HG03442 (cell line): ENCODE data around the gene PASK.

Experiments
- ATAC-seq: cut with Tn5 transposase; IDR thresholded peaks from one replicate; pipeline ENCODE4 v1.9.1; 2021; ENCODE audit warnings: mild to moderate bottlenecking, moderate library complexity; ENCODE audit not compliant: unreplicated experiment

PASK gene

DNA sequence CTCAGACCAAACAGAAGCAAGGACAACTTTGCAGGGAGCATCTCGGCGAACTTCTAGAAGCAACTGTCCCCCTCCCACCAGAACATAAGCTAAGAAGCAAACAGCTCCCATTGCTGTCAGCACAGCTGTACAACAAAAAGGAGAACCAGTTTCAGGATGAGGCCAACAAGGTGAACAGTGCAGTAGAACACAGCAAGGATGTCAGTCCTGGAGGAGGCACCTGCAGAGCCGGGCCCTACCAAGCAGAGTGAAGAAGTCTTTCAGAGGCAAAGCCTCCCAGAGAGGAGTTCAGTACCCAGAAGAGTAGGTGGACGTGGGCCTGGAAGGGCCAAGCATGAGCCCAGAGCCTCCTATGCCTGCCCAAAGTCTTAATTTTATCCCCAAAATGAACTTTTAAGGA is 1.0 kb downstream of the PASK start:
- no peak for ATAC-seq

DNA sequence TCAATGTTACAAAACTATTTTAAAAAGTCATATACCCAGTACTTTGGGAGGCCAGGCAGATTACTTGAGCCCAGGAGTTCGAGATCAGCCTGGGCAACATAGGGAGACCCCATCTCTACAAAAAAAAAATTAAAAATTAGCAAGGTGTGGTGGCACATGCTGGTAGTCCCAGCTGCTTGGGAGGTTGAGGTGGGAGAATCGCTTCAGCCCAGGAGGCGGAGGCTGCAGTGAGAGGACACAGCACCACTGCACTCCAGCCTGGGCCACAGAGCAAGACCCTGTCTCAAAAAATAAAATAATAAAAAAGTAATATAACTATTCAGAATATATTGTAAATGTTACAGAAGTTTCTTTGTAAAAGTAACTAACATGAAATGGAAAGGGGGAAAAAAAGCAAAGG is 1.9 kb downstream of the PASK start:
- ATAC-seq = no peak

DNA sequence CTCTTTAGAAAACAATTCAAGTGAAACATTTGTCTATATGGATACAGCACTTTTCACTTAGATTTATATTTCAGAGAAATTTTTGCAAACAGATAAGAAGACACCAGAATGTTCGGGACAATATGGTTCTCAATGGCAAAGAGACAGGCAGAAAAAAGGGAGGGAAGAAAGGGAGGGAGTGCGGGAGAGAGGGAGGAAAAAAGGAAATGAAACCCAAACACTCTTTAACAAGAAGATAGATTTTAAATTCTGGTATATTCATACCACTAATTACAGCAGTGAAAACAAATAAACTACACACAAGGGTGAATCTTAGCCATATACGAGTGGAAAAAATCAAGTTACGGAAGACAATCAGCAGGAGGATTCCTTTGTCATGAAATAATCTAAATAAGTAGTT is 3.0 kb downstream of the PASK start:
- no peak for ATAC-seq

DNA sequence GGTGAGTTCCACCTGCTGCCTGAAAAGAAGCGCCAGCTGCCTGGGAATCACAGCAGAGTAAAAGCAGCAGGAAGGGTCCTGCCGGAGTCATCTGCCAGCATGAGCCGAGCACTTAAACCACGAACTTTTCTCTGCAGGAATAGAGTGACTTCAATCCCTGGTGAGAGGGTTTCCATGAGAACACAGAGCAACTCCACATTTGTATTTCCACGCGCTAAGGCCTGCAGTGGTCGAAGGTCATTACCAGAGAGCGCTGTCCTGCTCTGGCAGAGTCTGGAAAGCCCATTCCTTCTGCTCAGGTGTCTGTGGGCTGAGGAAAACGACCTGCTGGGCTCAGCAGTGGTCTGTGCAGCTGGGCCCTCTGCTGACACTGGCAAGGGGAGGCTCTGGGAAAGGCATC is 6.7 kb downstream of the PASK start:
- ATAC-seq = no peak

DNA sequence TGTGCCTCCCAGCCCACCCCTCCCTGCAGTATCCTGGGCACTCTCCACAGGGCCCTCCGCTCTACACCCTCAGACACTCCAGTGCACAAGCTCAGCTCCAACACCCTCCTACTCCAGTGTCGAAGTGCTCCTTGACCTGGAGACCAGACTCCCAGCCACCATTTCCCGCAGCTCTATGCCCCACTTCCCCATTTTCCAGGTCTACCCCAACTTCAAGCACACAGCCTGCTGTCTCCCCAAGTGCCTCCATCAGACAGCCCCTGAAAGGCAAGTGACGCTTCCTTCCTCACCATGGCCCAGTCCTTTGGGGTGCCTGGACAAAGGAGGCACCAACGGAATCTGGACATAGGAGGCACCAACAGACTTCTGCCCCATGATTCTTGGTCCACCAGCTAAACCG is 7.2 kb downstream of the PASK start:
- no peak for ATAC-seq

DNA sequence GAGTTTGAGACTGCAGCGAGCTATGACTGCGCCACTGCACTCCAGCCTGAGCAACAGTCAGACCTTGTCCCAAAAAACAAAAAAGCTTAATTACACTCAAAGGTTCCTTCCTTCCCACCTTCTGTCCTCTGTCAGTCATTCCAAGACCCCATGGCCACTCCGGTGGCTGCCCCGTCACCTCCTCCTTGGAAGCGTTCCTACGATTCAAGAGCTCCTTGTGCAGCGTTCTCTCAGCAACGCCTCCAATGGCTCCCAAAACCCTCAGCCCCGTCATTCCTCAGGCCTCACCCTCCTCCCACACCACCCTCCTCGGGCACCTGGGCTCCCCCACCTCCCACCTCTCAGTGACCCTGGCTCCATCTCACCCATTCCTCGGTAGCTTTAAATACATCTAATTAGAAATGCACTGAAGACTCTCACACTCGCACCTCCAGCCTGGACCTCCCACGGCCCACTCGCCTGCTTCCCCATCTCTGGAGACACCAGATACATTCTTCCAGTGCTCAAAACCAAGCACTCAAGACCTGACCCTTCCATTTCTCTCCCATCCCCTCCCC is 8.0 kb downstream of the PASK start:
- no peak for ATAC-seq

DNA sequence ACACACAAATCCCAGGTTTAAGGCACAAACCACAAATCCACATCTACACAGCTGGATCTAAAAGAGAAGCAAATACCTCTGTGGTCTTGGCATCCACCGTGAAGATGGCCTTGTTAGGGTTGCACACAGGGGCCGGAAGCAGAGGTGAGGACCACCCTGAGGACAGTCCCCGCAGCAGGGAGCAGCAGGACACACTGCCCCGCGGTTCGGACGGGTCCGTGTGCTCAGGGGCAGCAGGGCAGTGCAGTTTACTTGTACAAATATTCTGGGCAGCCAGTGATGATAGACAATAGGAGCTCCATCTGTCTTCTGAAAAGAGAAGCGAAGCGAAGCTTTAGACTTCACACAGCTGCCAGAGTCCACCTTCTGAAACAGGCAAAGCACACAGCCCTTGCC is 8.8 kb downstream of the PASK start:
- ATAC-seq = no peak

DNA sequence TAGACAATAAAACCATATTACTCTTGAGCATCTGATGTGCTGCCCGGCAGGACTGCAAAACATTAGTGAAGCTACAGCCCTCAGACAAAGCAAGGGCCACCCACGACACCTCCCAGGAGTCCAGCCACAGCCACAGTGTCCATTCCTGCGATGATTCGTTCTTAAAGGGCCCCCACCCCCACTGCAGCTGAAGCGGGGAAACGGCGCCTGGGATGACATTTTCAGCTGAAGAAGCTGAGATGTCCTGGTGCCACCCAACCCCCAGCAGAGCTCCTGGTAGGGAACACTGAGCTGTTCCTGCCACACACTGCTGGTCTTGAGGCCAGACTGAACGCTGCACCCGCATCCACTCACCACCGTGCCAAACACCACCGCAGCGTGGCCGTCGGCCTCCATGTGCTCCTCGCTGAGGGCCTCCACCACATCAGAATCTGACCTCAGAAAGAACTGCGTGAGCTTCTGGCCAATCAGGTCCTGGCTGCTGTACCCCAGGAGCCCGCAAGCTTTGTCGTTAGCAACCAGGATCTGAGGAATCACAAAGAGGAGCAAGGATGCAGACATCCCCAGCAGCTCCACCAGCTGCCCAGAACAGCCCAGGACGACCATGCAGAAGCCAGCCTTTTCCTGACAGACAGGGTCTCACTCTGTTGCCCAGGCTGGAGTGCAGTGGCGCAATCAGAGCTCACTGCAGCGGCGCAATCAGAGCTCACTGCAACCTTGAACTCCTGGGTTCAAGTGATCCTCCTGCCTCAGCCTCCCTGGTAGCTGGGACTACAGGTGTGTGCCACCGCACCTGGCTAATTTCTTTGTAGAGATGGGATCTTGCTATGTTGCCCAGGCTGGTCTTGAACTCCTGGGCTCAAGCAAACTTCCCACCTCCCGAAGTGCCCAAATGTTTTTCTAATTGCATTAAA is 9.5 kb downstream of the PASK start:
- no peak for ATAC-seq

DNA sequence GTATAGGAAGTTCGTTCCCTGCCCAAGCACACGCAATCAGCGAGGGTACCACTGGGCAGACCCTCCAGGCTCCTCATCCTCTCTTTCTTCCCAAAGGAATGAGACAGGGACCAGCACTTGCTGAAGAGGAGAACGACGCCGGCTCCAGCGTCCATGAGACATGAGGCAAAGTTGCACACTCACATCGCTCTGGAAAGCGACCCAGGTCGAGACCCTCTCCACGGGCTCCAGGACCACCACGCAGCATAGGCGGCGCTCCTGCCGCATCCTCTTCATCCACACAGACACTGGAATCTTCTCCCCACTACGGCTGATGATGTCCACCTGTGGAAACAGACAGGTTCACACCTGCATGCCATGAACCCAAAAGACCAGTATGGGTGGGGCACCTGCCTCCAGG is 10.8 kb downstream of the PASK start:
- ATAC-seq = no peak

DNA sequence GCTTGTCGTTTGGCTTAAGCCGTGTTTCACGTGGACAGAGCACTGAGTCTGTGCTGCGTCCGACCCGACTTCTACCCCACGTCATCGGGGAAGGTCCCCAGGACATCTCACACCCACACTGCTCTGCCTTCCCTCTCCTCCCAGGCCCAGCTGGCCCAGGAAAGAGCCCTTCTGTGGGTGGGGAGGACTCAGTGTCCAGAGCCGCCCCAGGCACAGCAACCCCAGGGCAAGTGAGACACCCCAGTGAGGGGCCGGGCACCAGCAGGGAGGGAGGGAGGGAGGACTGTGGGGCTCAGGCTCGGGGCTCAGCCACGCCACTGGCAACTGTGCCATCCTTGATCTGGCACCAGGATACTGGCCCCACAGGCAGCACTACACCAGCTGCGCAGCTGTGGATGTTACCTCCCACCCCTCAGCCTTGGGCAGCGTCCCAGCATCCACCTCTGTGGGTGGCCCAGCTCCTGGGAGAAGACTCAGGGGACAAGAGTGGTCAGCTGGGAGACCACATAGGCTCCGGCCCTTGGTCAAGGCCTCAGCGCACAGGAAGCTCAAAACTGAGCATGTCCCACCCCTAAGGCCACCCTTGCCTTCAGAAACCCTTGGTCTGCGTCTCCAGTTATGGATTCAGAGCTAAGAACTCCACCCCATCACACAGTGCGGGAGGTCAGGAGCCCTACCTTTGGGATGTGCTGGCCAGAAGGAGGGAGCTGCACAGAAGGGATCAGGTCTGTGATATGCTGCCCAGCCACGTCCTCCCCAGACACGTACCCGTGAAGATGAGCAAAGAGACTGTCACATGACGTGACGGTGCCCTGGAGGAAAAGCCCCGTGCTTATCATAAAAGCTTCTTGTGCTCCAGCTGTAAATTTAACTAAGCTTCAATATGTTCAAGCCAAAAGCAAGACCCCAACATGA is 11.7 kb downstream of the PASK start:
- no peak for ATAC-seq

DNA sequence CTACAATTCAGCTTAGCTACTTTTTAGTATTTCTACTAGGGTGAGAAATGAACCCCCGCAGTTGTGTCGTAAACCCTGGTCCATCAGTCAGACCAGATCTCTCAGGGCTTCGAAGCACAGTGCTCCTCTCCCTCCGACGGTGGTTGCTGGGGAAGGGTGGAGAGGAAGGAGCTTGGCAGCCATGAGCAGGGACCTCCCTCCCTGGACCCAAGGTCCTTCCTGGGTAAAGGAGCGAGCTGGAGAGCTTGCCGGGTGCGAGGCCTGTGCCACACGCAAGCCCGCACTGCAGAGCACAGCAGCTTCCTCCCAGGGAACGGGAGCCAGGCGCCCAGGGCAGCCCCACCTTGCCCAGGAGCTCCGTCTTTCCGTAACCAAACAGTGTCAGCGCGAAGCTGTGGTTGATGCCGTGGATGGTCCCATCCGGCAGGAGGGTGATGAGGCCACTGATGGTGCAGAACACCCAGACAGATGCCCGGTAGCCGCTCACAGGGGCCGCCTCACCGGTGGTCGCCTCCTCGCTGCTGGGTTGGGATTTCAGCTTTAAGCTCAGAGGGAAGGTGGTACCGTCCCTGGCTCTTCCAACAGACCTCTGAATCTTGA is 12.5 kb downstream of the PASK start:
- no peak for ATAC-seq

DNA sequence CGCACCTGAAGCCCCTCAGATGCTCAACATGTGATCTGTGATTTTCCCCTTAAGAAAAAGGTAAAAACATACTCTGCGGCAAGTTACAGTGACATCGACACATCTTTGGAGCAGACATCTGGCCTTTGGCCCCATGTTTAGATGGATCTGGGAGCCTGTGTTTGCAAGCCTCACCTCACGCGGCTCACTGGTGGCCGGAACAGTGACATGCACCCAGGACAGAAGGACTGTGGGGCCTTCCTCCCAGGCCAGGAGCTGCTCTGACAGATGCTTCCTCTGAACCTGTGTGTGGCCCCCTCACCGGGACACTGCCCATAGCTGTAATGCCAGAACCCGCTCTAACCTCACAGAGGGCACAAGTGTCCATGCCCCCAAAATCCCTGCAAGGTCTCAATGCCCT is 13.1 kb downstream of the PASK start:
- no peak for ATAC-seq

DNA sequence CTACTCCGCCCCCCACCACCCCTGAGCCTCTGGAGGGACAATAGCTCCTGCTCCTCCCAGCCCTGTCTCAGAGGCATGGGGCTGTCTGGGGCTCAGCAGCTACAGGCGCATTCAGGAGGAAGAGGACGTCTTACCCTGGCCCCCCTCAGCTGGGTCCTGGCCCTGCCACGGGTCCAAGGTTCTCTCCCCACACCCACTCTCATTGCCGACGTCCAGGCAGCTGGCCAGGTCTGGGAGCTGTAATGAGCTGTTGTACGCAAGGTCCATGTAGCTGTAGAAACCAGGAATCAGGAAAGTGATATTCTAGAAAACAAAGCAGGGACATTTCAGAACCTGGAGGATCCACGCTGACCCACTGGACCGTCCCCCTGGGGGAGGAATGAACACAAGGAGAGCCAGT is 13.5 kb downstream of the PASK start:
- ATAC-seq = no peak

DNA sequence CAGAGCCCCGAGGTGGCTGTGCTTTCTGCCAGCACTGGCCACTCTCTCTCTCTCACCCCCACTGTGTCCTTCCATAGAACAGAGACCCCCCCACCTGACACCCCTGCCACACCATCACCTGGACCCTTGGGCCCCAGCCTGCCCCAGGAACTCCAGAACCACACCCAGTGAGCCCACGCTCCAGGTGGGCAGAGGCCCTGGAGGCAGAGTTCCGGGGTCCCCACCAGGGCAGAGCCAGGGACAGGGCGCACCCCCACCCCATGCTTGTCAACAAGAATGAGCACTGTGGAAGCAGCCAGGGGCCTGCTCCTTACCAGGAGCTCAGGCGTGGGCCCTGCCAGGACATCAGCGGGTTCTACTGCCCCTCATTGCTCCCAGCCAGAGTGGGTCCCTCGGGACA is 14.6 kb downstream of the PASK start:
- ATAC-seq = no peak

DNA sequence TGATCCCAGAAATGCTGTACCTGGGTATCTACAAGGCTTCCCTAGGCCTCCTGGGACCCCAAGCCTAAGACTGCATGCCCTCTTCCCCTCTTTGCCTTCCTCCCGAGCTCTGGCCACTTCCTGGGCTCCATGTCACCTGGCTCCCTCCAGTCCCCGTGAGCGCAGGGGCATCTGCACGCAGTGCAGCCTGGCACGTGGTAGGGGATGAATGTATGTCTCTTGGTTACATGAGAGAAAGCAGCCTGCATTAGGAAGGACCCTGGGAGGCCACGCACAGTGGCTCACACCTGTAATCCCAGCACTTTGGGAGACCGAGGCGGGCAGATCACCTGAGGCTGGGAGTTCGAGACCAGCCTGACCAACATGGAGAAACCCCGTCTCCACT is 15.8 kb downstream of the PASK start:
- no peak for ATAC-seq

DNA sequence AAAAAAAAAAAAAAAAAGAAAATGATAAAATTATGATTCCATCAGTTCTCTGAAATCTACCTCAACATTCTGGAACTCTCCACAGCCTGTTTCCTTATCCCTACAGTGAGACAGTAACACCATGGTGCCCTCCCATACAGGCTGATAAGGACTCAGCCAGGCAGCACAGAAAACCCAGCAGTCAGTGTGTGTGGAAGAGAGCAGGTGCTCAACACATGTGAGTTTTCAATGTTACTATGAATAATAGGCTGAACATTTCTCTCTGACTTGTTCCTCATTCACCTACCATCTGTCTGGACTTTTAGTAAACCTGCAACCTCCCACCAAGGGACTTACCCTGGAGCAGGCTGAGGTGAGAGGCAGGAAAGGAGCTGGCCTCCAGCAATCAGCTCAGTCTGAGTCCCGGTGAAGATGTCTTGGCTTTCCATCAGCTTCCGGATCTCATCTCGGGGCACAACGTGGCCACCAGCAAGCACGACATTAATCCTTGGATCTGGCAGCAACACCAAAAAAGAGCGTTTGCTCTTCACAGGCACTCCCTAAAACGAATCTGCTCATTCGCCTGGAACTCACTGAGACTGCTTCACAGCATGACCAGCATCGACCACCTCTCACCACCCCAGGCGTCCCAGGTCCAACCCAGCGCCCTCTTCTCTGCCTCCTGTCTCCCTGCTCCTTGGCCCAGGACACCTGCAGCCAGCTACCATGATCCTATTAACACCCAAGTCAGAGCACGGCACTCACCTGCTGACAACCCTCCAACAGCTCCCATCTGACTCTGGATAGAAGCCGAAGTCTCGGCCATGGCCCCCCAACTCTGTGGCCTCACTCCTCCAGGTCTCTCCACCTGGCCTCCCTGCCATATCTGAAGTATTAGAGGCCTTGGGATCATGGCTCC is 16.5 kb downstream of the PASK start:
- no peak for ATAC-seq

DNA sequence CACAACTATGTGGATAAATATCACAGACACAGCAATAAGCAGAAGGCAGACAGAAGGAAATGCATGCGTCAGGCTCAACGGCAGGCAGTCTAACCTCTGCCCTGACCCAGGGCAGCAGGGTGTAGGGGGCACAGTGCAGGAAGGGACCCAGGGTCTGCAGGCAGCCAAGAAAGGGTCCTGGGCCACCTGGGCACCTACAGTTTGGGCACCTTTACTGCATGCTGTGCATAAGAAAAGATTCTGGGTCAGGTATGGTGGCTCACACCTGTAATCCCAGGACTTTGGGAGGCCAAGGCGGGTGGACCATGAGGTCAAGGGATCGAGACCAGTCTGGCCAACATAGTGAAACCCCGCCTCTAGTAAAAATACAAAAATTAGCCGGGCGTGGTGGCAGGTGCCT is 17.7 kb downstream of the PASK start:
- ATAC-seq = no peak

DNA sequence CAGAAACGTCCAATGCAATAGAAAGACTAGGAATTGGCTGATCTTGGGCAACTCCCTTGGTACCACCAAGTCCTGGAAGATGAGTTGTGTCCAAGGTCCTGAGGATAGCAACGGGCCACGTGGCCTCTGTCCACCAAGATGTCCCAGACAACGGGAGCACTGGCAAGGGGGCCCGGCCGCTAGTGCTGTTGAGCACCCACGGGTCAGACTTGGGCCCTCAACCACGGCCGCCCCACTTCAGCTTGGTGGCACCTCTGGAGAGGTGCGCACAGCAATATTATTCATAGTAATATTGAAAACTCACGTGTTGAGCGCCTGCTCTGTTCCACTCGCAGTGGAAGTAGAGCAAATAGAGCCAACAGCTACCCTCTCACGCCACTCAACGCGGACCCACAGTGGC is 19.0 kb downstream of the PASK start:
- ATAC-seq = no peak

DNA sequence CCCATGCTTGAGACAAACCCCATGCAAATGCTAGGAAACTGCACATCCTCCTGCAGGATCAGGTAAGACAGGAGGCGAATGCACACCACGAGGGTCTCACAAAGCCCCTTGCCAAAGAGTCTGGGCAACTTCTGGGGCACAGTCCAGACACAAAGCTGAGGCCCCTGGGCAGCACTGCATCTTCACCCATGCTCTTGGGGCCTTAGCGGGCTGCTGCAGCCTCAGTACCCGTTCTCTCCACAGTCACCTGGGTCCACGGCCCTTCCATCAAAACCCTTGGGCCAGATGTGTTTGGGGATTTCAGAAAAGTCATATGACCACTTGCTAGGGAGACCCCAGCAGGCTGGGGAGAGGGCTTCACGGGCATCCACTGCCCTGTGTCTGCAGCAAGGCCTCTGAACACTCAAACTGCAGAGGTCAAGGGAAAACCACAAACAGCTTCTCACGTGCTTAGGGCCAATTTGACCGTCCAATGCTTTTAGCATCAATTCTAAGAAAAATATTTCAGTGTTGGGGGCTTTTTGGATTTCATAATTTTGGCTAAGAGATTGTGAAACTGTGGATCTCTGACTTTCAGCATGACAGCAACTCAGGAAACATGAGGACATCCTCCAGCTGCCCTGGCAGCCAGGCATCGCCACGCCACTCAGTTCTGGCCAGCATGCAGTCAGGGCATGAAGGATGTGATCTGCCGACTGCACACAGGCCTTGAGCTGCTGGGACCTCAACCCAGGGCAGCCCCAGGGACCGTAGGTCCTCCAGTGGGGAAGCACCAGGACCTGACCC is 20.0 kb downstream of the PASK start:
- no peak for ATAC-seq

DNA sequence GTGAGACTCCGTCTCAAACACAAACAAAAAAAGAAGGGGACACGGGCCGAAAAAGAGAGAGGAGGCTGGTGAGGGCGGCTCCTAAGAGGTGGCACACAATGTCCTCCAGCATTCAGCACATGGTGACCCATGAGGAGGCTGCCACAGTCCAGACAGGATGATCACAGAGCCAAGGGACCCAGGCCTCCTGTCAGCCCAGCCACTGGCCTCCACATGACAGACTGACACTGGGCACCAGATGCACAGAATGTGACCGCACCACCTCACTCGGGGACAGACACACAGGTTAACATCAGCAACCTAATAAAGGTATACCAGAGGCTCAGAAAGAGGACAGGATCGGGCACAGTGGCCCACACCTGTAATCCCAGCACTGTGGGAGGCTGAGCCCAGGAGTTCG is 21.0 kb downstream of the PASK start:
- ATAC-seq = no peak
